Inflammatory macrophage (primary cell): ENCODE data around the gene IFT81.
A peak's percentile ranks its signal among the peaks of the same experiment; 100 is the strongest.

ENCODE experiments used
- DNase-seq, 2 donors: peaks; one replicate each; pipeline ENCODE4 v3.0.0-alpha.2; 2020 to 2022

The IFT81 gene

GRCh38 chr12:110247340-110248095 is 123.4 kb downstream of the IFT81 start:
- DNase-seq, result no peak

- no peak for DNase-seq
Observed at GRCh38 chr12:110248096-110248447, 123.9 kb downstream of the IFT81 start.

- DNase-seq, result peak in 1 of 2 donors; percentile 23
Observed at GRCh38 chr12:110249105-110249504, 124.9 kb downstream of the IFT81 start.

- no peak for DNase-seq
Observed at GRCh38 chr12:110249716-110250225, 125.6 kb downstream of the IFT81 start.

- DNase-seq, result no peak
Observed at GRCh38 chr12:110251381-110251780, 127.2 kb downstream of the IFT81 start.

GRCh38 chr12:110252716-110253115 is 128.6 kb downstream of the IFT81 start:
- no peak for DNase-seq

GRCh38 chr12:110253176-110253575 is 129.0 kb downstream of the IFT81 start:
- DNase-seq, result peak; percentile 33 to 63

- no peak for DNase-seq
Observed at GRCh38 chr12:110254971-110255540, 130.9 kb downstream of the IFT81 start.

- peak; percentile 29 to 37 for DNase-seq
Observed at GRCh38 chr12:110255890-110256456, 131.8 kb downstream of the IFT81 start.

- peak; percentile 91 to 95 for DNase-seq
Observed at GRCh38 chr12:110256780-110257431, 132.7 kb downstream of the IFT81 start.

- DNase-seq, result no peak
Observed at GRCh38 chr12:110258466-110258865, 134.3 kb downstream of the IFT81 start.

GRCh38 chr12:110262442-110263388 is 138.6 kb downstream of the IFT81 start:
- DNase-seq, result peak in 1 of 2 donors; percentile 41

GRCh38 chr12:110266381-110266960 is 142.3 kb downstream of the IFT81 start:
- DNase-seq, result no peak

- DNase-seq, result peak; percentile 39 to 52
Observed at GRCh38 chr12:110266980-110267620, 142.9 kb downstream of the IFT81 start.
